Activated naive CD4-positive, alpha-beta T cell treated with anti-CD3 and anti-CD28 coated beads, Interleukin-2, amount 10 ng/mL, durations not matched to agents 7 days and 5 days (primary cell): Measurements from ENCODE around the gene GOLPH3.
A peak's percentile ranks its signal among the peaks of the same experiment; 100 is the strongest.
"Not testable (repeated sequence)": the region's sequence is repeated elsewhere in the genome, so short reads cannot be mapped to it uniquely, and the experiment has no call there.

Experiments used
- CTCF ChIA-PET: fragments of 350-600 bp; sonication (Branson Sonifier 250); formaldehyde crosslinking; loops from one replicate; lab custom pipeline; 2021; ENCODE audit warnings: antibody characterized with exemption; lab: Charles Lee
- DNase-seq: peaks from one replicate; pipeline ENCODE4 v3.0.0-alpha.2; 2020
- H3K27ac Mint-ChIP-seq: one replicate; pipeline ENCODE4 v1.8.0; 2021; ENCODE audit warnings: mild to moderate bottlenecking, moderate library complexity, mixed read lengths
- H3K27me3 Mint-ChIP-seq: one replicate; pipeline ENCODE4 v1.8.0; 2021; ENCODE audit warnings: mild to moderate bottlenecking, mixed read lengths
- H3K36me3 Mint-ChIP-seq: one replicate; pipeline ENCODE4 v1.8.0; 2021; ENCODE audit warnings: mixed read lengths
- H3K4me1 Mint-ChIP-seq: one replicate; pipeline ENCODE4 v1.8.0; 2021; ENCODE audit warnings: mixed read lengths
- H3K4me3 Mint-ChIP-seq: one replicate; pipeline ENCODE4 v1.8.0; 2021; ENCODE audit warnings: mild to moderate bottlenecking, moderate library complexity, mixed read lengths
- H3K9me3 Mint-ChIP-seq: one replicate; pipeline ENCODE4 v1.8.0; 2021; ENCODE audit warnings: mixed read lengths

GOLPH3 gene

GRCh38 chr5:32136342-32136741, 37.8 kb downstream of the GOLPH3 start:
- H3K27me3 Mint-ChIP-seq, result no peaks in the 10 kb centered on the region
- CTCF ChIA-PET, result no interaction called here
- no peak overlapping the region for H3K4me3 Mint-ChIP-seq
- no peaks in the 10 kb centered on the region for H3K9me3 Mint-ChIP-seq
- no peaks in the 10 kb centered on the region for H3K4me1 Mint-ChIP-seq
- peaks cover 45% of the 10 kb centered on the region for H3K36me3 Mint-ChIP-seq
- DNase-seq, result no peak
- H3K27ac Mint-ChIP-seq, result no peak overlapping the region

DNA sequence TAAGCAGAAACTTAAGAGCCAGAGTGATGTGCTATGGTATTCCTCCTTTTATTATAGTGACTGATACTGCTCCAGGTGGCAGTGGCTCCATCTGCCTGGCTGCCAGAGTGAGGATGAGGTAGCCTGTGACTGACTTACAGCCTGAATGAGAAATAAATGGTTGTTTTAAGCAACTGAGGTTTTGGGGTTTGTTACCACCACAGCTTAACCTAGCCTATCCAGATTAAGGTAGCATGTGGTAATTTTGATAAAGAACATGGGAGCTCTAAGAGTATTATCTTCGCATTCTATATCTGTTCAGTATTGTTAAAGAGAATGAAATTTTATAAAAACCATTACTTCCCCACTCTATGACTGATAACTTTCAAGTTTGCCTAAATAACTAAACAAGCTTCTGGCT, 39.0 kb downstream of the GOLPH3 start:
- peaks cover 48% of the 10 kb centered on the region for H3K36me3 Mint-ChIP-seq
- peaks cover 2% of the 10 kb centered on the region for H3K4me1 Mint-ChIP-seq
- no peaks in the 10 kb centered on the region for H3K27me3 Mint-ChIP-seq

DNA sequence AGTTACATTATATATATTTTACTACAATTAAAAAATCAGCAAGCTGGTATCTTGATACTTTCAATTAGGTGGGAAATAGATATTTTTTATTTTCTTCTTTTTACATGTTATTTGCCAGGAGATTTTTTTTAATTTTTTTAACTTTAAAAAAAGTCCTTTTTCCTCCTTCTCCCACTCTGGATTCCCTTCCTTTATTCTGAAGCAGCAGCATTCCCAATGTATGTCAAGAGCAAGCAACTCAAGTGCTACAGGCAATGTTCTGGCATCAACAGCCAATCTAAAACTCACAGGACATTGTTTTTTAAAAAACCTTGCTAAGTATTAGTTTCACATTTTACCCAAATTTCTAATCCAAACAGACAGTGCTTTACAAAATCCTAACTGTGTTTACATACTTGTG, 41.4 kb downstream of the GOLPH3 start:
- CTCF ChIA-PET, result no interaction called here
- H3K36me3 Mint-ChIP-seq, result peaks cover 42% of the 10 kb centered on the region
- peaks cover 2% of the 10 kb centered on the region for H3K4me1 Mint-ChIP-seq
- H3K27me3 Mint-ChIP-seq, result no peaks in the 10 kb centered on the region
- H3K9me3 Mint-ChIP-seq, result no peaks in the 10 kb centered on the region
- H3K27ac Mint-ChIP-seq, result no peak overlapping the region
- H3K4me3 Mint-ChIP-seq, result no peak overlapping the region
- DNase-seq, result no peak

More for the DNA sequence above, 39.0 kb downstream of the GOLPH3 start:
- no peak for DNase-seq
- CTCF ChIA-PET, result no interaction called here
- H3K27ac Mint-ChIP-seq, result no peak overlapping the region
- H3K9me3 Mint-ChIP-seq, result no peaks in the 10 kb centered on the region
- no peak overlapping the region for H3K4me3 Mint-ChIP-seq

DNA sequence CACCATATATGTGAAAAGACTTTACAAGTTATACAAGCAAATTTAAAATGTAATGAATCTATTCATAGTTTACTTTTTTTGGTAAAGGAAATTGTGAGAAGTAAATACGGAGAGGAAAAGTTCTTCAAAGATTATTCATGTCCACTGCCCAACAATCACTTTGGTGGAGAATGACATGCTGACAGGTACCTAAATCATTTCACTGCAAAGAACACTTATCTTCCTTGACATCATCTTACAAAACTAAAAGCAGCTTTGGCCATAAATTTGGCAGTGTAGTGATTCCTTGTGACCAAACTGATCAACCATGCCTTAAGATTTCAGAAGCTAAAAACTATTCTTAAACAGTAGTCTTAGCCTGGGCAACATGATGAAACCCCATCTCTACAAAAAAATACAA, 42.5 kb downstream of the GOLPH3 start:
- H3K27ac Mint-ChIP-seq, result no peak overlapping the region
- H3K4me3 Mint-ChIP-seq, result no peak overlapping the region
- DNase-seq, result no peak
- peaks cover 2% of the 10 kb centered on the region for H3K4me1 Mint-ChIP-seq
- H3K9me3 Mint-ChIP-seq, result no peaks in the 10 kb centered on the region
- H3K36me3 Mint-ChIP-seq, result peaks cover 46% of the 10 kb centered on the region
- no peaks in the 10 kb centered on the region for H3K27me3 Mint-ChIP-seq
- CTCF ChIA-PET, result no interaction called here

GRCh38 chr5:32130865-32131264, 43.3 kb downstream of the GOLPH3 start:
- no peak for DNase-seq
- Mint-ChIP-seq H3K4me1 (peaks cover 2% of the 10 kb centered on the region), H3K4me3 (no peak overlapping the region), H3K27ac (no peak overlapping the region), H3K9me3 (no peaks in the 10 kb centered on the region), H3K36me3 (peaks cover 53% of the 10 kb centered on the region), H3K27me3 (no peaks in the 10 kb centered on the region)
- CTCF ChIA-PET, result no interaction called here

- Mint-ChIP-seq H3K4me3 (no peak overlapping the region), H3K4me1 (peaks cover 2% of the 10 kb centered on the region), H3K27ac (no peak overlapping the region), H3K36me3 (peaks cover 49% of the 10 kb centered on the region), H3K27me3 (no peaks in the 10 kb centered on the region), H3K9me3 (no peaks in the 10 kb centered on the region)
- DNase-seq, result no peak
- CTCF ChIA-PET, result no interaction called here
Measured at GRCh38 chr5:32129074-32129598, 45.0 kb downstream of the GOLPH3 start.

DNA sequence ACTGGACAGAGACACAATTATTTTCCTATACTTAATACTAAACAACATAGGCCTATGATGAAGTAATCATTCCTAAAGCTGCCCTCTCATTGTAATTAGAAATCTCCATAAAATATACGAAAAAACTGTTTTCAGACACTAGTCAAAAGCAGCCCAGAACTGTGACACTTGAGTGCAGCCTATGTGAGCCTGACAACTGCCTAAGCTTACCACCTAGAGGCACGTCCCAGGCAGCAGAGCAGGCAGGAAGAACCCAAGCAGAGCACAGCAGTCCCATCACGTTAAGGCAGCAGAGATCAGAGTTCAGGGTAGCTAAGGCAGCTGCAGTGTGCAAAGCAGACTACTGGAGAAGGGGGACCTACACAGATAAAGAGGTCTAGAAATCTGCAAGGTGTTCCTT, 46.4 kb downstream of the GOLPH3 start:
- CTCF ChIA-PET, result no interaction called here
- peaks cover 42% of the 10 kb centered on the region for H3K36me3 Mint-ChIP-seq
- H3K4me1 Mint-ChIP-seq, result peaks cover 2% of the 10 kb centered on the region
- DNase-seq, result no peak
- H3K27ac Mint-ChIP-seq, result no peak overlapping the region
- no peaks in the 10 kb centered on the region for H3K27me3 Mint-ChIP-seq
- no peak overlapping the region for H3K4me3 Mint-ChIP-seq
- no peaks in the 10 kb centered on the region for H3K9me3 Mint-ChIP-seq

DNA sequence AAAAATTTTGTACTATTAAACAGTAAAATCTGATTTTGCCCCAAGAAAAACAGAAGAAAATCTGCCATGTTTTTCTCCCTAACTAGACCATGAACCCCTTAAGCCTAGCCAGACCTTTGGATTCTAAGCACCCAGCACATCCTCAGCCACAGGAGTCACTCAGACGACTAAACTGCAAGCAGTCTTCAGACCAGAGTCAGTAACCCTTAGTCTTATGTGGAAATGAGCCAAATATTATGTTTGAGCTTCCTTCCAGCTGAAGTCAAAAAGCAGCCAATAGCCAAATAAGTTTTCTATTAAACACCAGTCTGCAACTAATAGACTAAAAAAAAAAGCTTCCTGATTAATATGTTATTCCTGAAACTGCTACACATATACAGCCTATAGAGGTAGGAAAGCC, 47.4 kb downstream of the GOLPH3 start:
- H3K4me3 Mint-ChIP-seq, result no peak overlapping the region
- H3K36me3 Mint-ChIP-seq, result peaks cover 42% of the 10 kb centered on the region
- no peak for DNase-seq
- H3K27ac Mint-ChIP-seq, result peak overlapping the region; percentile 4
- H3K9me3 Mint-ChIP-seq, result no peaks in the 10 kb centered on the region
- peaks cover 2% of the 10 kb centered on the region for H3K4me1 Mint-ChIP-seq
- CTCF ChIA-PET, result no interaction called here
- H3K27me3 Mint-ChIP-seq, result no peaks in the 10 kb centered on the region

DNA sequence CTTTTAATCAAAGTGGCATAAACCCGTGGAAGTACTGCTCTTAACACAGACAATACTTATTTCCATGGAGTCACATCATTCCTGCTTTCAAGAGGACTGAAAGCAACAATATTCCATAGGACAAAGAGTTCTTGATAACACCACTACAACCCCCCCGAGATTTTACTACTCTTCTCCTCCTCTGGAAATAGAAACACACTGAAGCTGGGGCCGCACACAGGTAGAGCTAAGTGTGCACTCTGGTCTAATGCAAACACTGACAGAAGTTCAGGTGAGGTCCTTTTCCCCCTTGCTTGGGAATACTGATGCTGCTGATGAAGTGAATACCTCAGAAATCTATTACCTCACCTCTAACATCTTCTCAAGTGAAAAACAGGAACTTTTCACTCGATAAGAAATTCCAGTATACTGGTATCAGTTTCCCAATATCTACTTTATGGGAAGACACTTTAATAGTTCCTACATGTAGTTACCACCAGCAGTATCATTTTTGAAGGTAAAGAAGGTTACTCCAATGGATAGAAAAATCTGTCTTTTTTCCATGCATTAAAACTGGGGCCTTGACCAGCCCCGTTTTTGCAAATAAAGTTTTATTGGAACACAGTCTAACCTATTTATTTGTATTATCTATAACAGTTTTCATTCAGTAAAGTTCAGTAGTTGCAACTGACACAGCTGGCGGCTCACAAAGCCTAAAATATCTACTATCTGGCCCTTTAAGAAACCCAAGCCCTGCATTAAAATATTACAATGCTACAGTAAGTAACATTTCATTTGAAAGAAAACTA, 50.0 kb downstream of the GOLPH3 start:
- Mint-ChIP-seq H3K27ac (no peak overlapping the region), H3K4me1 (no peaks in the 10 kb centered on the region), H3K9me3 (no peaks in the 10 kb centered on the region), H3K36me3 (peaks cover 43% of the 10 kb centered on the region), H3K4me3 (no peak overlapping the region), H3K27me3 (no peaks in the 10 kb centered on the region)
- CTCF ChIA-PET, result no interaction called here
- DNase-seq, result no peak

DNA sequence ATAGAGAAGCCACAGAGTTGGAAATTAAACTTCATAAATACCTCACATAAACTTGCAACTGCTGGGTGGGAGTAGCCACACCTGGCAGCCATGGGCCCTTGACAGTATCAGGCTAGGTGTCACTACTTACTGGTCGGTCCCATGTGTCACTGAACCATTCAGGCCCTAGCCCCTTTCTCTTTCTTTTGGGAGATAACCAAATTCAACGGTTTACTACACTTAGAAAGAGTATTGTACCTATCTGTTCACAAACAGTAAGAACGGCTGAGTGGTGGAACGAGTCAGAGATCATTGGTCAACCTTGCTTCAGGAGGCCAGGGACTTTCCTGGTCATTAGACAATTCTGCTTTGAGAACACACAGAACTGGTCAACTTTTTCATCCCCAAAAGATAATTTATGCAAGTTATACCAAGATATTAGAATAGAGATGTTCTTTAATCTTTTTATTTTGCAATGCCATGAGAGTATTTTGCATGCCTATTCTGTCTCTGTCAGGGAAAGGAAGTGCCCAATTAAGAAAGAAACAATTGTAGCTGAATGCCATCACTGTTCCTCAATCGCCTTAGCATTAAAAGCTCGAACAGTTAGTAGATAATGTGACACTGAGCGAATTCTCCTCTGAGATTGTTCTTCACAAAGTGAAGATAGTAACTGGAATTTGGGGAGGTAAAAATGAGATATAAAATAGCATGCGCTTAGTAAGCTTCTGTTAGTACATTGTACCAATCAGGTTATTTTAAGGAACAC, 50.9 kb downstream of the GOLPH3 start:
- Mint-ChIP-seq H3K4me3 (no peak overlapping the region), H3K36me3 (peaks cover 39% of the 10 kb centered on the region), H3K27ac (no peak overlapping the region), H3K9me3 (no peaks in the 10 kb centered on the region), H3K27me3 (no peaks in the 10 kb centered on the region), H3K4me1 (no peaks in the 10 kb centered on the region)
- DNase-seq, result no peak
- CTCF ChIA-PET, result no interaction called here

- peaks cover 35% of the 10 kb centered on the region for H3K36me3 Mint-ChIP-seq
- H3K27me3 Mint-ChIP-seq, H3K4me3 Mint-ChIP-seq, H3K9me3 Mint-ChIP-seq, H3K27ac Mint-ChIP-seq, DNase-seq, H3K4me1 Mint-ChIP-seq, CTCF ChIA-PET: not testable (repeated sequence)
Measured at GRCh38 chr5:32118922-32119321, 55.2 kb downstream of the GOLPH3 start.

GRCh38 chr5:32116574-32117313, 57.4 kb downstream of the GOLPH3 start:
- CTCF ChIA-PET, result interaction anchor here (0.9 kb wide), 1 partner anchor 24 kb away, joined by 3 read pairs; no protein-coding TSS in a partner anchor
- DNase-seq, result no peak
- H3K4me3 Mint-ChIP-seq, result no peak overlapping the region
- H3K9me3 Mint-ChIP-seq, result no peaks in the 10 kb centered on the region
- H3K36me3 Mint-ChIP-seq, result peaks cover 37% of the 10 kb centered on the region
- peaks cover 5% of the 10 kb centered on the region for H3K4me1 Mint-ChIP-seq
- H3K27ac Mint-ChIP-seq, result no peak overlapping the region
- no peaks in the 10 kb centered on the region for H3K27me3 Mint-ChIP-seq

DNA sequence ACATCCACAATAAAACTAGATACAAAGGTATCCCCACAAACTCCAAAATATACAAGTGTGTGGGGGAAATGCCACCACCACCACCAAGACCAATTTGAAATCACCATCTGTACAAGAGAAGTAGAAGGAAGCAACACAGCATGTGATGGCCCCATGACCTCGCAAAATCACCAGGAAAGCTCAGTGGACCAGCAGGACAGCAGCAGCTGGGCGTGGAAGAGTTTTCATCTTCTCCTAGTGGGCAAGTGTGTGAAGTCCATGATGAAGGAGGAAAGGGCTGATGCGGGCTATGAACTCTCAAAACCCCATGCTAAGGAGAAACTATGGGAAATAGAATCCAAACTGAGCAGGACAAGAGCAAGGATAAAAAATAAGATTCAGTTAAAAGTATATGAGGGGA, 58.1 kb downstream of the GOLPH3 start:
- CTCF ChIA-PET, result interaction anchor here (0.9 kb wide), 1 partner anchor 23 kb away, joined by 3 read pairs; no protein-coding TSS in a partner anchor
- no peak overlapping the region for H3K4me3 Mint-ChIP-seq
- DNase-seq, result no peak
- H3K9me3 Mint-ChIP-seq, result no peaks in the 10 kb centered on the region
- no peak overlapping the region for H3K27ac Mint-ChIP-seq
- H3K36me3 Mint-ChIP-seq, result peaks cover 36% of the 10 kb centered on the region
- no peaks in the 10 kb centered on the region for H3K27me3 Mint-ChIP-seq
- peaks cover 5% of the 10 kb centered on the region for H3K4me1 Mint-ChIP-seq

DNA sequence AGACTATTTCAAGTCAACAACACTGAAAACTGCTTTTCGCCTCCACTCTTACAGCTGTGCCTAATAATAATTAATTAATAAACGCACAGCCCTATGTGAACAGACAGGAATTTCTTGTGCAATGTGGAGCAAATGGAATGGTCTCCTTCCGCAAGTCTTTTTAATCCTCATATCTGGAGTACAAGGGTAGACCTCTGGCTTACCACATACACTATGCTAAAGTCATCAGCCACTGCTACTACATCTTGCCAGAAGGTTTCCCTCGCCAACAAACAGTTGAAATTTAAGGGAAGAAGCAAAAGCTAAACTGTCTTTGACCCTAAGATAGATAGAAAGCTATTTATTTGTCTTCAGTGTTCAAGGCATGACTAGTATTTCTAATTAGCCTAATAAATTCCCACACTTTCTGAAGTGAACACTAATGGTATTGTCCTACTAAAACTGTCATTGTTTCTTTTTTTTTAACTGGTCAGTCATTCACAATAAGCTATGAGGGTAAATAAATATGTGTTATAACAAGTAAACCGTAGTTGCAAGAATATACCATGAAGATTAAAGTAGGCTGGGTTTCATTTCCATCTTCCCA, 63.9 kb downstream of the GOLPH3 start:
- Mint-ChIP-seq H3K27me3 (no peaks in the 10 kb centered on the region), H3K27ac (no peak overlapping the region), H3K4me3 (no peak overlapping the region), H3K36me3 (peaks cover 32% of the 10 kb centered on the region), H3K4me1 (no peaks in the 10 kb centered on the region), H3K9me3 (no peaks in the 10 kb centered on the region)
- no peak for DNase-seq
- CTCF ChIA-PET, result no interaction called here
